Measurements from ENCODE around the gene TBC1D19.
"Not testable (repeated sequence)": the region's sequence is repeated elsewhere in the genome, so short reads cannot be mapped to it uniquely, and the experiment has no call there.

Gene TBC1D19

DNA sequence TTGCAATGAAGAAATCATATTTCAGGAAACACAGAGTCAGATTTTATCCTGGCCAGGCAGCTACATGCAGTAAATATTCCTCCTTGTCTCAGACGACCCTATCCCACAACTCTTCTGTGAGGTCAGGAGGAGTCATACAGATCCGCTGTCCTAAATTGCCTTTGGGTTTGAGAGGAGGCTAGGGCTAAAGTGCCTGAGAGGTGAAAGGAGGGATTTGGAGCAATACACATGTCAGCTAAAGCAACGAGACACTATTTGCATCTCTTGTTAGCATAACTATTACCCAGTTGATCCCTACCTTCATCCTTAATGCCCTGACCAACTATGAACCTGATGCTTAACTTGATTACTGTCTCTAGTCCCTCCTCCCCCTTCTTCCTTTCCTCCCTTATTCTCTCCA, 98.6 kb downstream of the TBC1D19 start:
- DNase-seq (ENCODE audit: low read depth in 2 of 2): no peak

- DNase-seq (ENCODE audit: low read depth in 2 of 2): no peak
Measured at GRCh38 chr4:26685250-26685649, 101.4 kb downstream of the TBC1D19 start.

GRCh38 chr4:26687728-26688127, 103.8 kb downstream of the TBC1D19 start:
- DNase-seq (ENCODE audit: low read depth in 2 of 2): no peak

GRCh38 chr4:26690506-26690905, 106.6 kb downstream of the TBC1D19 start:
- DNase-seq (ENCODE audit: low read depth in 2 of 2): no peak

- no peak for DNase-seq (ENCODE audit: low read depth in 2 of 2)
Measured at GRCh38 chr4:26692014-26692726, 108.3 kb downstream of the TBC1D19 start.

GRCh38 chr4:26694131-26694530, 110.2 kb downstream of the TBC1D19 start:
- DNase-seq (ENCODE audit: low read depth in 2 of 2): not testable (repeated sequence)

DNA sequence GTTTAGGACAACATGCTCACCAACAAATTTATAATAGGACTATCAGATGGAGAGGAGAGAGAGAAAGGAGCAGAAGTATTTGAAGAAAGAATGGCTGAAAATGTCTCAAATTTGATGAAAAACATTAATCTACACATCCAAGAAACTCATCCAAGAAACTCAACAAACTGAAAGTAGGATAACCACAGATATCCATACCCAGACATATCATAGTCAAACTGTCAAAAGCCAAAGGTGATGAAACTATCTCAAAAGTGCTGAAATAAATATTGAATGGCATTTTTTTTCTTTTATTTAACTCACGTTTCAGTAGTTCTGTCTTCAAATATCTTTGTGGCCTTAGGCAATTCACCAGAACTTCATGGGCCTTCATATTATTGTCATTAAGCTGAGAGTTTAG, 116.2 kb downstream of the TBC1D19 start:
- no peak for DNase-seq (ENCODE audit: low read depth in 2 of 2)

GRCh38 chr4:26701095-26701494, 117.2 kb downstream of the TBC1D19 start:
- no peak for DNase-seq (ENCODE audit: low read depth in 2 of 2)

DNA sequence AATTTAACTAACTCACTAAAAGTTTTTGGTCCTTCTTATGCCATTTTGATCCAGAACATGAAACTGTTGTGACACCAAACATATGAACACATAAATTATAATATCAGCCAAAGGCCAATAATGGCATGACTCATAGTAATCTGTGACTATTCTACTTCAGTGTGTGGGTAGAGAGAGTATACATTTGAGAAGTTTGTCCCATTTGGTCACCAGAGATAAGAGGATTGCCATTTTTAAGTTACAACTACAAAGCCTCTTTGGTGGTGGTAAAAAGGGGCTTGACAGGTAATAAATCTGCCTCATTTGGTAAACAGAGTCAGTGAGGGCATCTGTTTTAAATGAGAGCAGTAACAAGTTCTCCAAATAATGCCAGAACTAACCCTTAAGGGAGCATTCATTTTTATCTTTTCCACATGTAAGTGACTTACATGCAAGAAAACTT, 117.9 kb downstream of the TBC1D19 start:
- DNase-seq (ENCODE audit: low read depth in 2 of 2): no peak

DNA sequence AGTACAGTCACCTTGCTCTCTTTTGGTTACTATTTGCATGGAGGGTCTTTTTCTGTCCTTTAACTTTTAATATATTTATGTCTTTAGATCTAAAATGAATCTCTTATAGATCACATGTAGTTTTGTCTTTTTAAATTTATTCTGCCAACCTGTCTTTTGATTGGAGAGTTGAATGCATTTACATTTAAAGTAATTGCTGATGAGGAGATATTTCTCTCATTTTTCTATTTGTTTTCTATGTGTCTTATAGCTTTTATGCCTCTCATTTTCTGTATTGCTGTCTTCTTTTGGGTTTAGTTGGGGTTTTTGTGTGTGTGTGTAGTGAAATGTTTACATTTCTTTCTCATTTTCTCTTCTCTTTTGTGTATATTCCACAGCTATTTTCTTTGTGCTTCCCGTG, 123.5 kb downstream of the TBC1D19 start:
- no peak for DNase-seq (ENCODE audit: low read depth in 2 of 2)

DNA sequence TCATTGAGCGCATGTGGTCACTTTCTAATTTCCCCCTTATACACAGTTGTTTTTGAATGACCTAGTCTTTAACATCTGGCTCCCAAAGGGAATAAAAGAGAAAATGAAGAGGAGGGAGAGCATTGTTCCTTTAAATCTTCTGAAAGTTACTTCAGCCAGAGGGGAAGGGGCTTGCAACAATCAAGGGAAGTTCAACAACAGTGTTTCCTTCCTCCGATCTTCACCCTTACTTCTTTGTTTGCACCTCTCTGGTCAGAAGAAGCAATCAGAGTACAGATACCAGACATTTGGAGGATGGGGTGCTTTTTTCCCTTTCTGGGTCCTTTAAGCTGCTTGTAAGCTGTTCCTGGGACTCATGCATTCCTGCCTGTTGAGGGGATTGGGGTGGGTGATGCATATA, 125.4 kb downstream of the TBC1D19 start:
- no peak for DNase-seq (ENCODE audit: low read depth in 2 of 2)

DNA sequence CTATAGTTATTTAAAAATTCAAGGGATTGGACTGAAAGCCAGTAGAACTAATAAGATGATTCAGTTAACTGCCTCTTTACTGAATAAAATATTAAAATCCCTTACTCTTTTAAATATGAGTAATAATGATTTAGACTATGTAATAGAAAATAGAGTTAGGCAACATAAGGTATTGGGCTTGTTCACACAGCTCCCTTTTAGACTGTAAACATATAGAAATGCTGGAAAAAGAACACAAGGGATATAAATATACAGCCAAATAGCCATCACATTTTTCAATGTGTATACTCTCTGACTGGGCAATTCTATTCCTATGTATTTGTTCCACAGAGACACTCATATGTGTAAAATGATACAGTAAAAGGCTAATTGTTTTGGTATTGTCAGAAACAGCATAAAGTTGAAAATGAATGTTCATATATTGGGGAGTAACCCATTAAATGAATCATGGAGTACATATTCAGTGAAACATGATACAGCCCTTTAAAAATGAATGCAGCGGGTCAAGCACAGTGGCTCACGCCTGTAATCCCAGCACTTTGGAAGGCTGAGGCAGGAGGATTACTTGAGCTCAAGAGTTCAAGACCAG, 129.8 kb downstream of the TBC1D19 start:
- no peak for DNase-seq (ENCODE audit: low read depth in 2 of 2)

DNA sequence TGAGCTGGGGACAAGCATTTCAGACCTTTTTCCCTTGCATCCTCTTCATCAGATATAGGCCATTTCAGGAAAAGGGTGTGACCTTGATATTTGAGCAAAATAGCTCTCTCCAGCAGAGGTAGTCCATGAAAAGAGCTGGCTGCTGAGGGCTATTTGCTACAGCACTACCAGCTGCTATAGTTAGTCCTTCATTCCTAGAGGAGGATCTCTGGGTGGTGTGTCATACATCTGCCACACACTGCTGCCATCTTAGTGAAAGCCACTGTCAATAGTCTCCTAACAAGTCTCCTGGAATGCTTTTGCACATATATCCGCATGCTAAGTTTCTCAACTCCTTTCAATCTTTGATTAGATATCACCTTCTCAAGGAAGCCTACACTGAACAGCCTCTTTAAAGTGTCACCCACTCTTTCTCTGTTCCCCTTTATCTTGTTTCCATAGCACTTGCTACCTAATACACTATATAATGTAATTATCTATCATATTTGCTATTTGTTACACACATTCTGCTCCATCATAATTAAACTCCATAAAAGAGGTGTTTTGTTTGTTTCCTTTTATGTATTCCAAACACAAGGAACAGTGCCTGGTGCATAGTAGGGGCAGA, 131.9 kb downstream of the TBC1D19 start:
- DNase-seq (ENCODE audit: low read depth in 2 of 2): no peak

GRCh38 chr4:26717332-26717731, 133.4 kb downstream of the TBC1D19 start:
- DNase-seq (ENCODE audit: low read depth in 2 of 2): no peak

- no peak for DNase-seq (ENCODE audit: low read depth in 2 of 2)
Measured at GRCh38 chr4:26719954-26720552, 136.2 kb downstream of the TBC1D19 start.

DNA sequence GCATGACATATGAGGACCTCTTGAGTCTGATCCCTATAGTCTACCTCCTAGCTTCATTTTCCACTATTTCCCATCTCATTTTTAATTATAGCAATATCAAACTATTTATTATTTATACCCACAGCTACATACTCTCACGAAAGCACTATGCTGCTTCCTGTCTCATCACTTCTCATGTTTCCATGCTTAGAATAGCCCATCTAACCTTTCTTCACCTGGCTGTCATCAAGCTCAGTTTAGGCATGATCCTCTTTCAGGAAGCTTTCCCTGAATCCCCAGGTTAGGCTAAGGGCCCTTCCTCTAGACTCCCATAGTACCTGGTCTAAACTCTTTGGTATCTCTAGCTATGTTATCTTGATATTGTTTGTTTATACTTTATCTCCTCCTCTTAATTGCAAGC, 137.8 kb downstream of the TBC1D19 start:
- DNase-seq (ENCODE audit: low read depth in 2 of 2): no peak

GRCh38 chr4:26723216-26723615, 139.3 kb downstream of the TBC1D19 start:
- no peak for DNase-seq (ENCODE audit: low read depth in 2 of 2)

GRCh38 chr4:26724534-26724933, 140.7 kb downstream of the TBC1D19 start:
- DNase-seq (ENCODE audit: low read depth in 2 of 2): no peak

GRCh38 chr4:26726655-26727387, 142.9 kb downstream of the TBC1D19 start:
- no peak for DNase-seq (ENCODE audit: low read depth in 2 of 2)

DNA sequence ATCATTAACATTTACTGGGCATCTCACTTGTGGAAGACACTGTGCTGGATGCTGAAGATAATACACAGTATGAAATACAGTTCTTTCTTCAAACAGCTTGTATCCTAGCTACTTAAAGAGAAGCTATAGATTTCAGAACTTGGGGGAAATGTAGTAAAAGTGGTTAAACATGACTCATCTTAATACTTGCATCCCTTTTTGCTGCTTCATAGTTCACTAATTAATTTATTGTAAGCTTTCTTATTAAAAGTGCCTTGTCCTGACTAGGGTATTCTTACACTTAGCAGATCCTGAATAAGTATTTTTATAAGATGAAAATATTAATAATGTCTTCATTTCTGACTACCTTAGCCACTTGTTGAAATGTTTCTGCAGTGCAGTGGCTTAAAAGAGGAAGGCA, 144.0 kb downstream of the TBC1D19 start:
- DNase-seq (ENCODE audit: low read depth in 2 of 2): no peak

DNA sequence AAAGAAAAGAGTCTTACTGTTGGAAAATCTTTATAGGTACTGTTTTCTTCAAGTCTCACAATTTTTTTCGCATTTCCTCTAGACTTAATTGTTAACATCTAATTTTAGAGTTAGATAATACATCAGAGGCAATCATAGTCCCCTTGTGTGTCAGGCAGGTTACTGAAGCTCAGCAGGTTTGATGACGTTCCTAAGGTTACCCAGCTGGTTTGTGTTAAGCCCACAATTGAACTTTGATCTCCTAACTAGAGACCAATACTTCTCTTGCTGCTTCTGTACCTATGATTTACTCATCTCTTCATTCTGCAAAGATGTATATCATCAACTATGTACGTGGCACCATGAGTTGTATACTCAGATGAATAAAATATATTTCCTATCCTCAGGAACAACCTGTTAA, 145.1 kb downstream of the TBC1D19 start:
- no peak for DNase-seq (ENCODE audit: low read depth in 2 of 2)

DNA sequence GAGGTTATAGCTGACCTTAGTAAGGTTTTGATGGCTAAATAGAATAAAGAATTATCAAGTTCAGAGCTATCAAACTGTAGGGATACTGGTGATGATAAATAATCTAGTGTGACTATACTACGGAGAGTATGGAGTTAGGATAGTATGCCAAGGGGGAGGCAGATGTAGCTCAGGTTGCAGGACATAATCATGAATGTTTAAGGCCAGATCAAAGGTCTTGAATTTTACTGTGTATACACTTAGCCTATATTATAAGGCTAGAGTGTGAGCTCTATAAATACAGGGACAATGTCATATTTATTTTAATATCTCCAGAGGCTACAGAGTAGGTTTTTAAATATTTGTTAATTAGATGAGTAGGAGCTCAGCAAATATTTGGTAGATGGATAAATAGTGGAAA, 145.7 kb downstream of the TBC1D19 start:
- no peak for DNase-seq (ENCODE audit: low read depth in 2 of 2)

All from stimulated activated CD4-positive, alpha-beta T cell treated with anti-CD3 and anti-CD28 coated beads, Interleukin-1b, Interleukin-23, amount 100 ng/mL, for 1 hour (primary cell).